Stimulated activated CD4-positive, alpha-beta T cell treated with anti-CD3 and anti-CD28 coated beads, Interleukin-12 subunit alpha, Interleukin-12 subunit beta, amount 100 ng/mL, for 48 hours (primary cell): ENCODE measurements around the gene PRKCD.
A peak's percentile ranks its signal among the peaks of the same experiment; 100 is the strongest.

Source experiments
- DNase-seq, 3 donors: peaks; one replicate each; pipeline ENCODE4 v3.0.0-alpha.2; 2020; ENCODE audit warnings: low read depth in 2 of 3, low spot score in 1 of 3

Gene PRKCD

GRCh38 chr3:53213276-53213675 lies 52.3 kb downstream of the PRKCD start:
- DNase-seq = no peak

- DNase-seq = no peak
These were observed 54.8 kb downstream of the PRKCD start for GRCh38 chr3:53215816-53216215.

- no peak for DNase-seq
These were observed 55.7 kb downstream of the PRKCD start for GRCh38 chr3:53216723-53217122.

GRCh38 chr3:53217175-53217574 lies 56.2 kb downstream of the PRKCD start:
- DNase-seq = no peak

- DNase-seq = no peak
These were observed 57.1 kb downstream of the PRKCD start for GRCh38 chr3:53218131-53218530.

DNA sequence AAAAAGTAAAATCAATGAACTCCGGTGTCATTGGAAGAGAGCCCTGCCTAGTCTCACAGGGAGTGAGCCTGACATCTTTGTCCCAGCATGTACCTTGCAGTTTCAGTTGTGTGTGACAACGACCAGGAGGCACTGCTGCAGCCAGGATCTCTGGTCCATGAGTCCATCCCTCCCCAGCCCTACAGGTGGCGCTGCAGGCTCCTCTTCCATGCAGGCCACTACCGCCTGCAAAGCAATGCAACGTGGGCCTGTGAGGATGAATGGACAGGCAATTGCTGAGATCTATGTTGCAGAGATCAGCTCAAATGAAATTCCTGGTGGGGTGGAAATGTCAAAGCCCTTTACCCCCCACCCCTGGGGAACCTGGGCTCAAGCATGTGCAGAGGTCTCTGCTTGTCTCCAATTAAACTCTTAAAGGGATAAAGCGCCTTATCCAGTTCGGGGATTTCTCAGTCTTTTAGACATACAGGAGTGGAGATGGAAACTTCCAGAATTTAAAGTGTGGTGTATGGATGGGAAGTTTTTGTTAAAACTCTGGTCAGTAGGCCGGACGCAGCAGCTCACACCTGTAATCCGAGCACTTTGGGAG lies 59.0 kb downstream of the PRKCD start:
- DNase-seq = peak; percentile 76 to 82 (median 78)

- no peak for DNase-seq
These were observed 60.3 kb downstream of the PRKCD start for GRCh38 chr3:53221345-53221744.

- no peak for DNase-seq
These were observed 60.8 kb downstream of the PRKCD start for GRCh38 chr3:53221827-53222182.

GRCh38 chr3:53222183-53222901 lies 61.3 kb downstream of the PRKCD start:
- DNase-seq = no peak

DNA sequence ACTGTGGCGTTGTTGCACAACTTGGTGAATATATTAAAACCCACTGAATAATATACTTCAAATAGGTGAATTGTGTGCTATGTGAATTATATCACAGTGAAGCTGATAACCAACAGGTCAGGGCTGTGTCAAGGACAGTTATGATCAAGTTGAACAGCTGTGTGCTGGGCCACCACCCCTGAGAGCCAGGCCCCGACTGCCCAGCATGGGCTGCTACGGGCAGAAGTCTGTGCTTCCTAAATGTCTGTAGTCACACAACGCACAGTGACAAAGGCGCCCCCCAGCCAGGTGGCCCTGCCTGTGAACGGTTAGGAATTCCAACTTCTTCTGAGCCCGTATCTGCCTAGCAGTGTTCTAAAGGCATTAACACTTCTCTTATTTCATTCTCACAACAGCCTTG lies 62.0 kb downstream of the PRKCD start:
- no peak for DNase-seq

DNA sequence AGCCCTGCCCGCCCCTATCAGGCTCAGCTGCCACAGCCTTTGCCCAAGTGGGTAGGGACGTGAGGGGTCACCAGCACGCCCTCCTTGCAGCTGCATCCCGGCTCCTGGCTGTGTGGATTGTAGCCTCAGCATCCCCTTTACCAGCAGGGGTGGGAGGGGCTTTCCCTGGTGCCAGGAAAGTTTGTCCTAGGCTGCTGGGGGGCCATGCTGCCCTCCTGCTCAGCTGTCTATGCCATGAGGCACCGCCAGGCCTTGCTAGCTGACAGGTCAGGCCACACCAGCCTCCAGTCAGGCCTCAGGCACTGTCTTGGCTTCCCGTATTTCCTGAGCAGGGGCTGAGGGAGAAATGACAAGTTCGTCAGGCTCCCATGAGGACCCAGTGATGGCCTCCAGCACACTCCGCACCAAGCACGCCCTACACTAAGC lies 62.5 kb downstream of the PRKCD start:
- no peak for DNase-seq

DNA sequence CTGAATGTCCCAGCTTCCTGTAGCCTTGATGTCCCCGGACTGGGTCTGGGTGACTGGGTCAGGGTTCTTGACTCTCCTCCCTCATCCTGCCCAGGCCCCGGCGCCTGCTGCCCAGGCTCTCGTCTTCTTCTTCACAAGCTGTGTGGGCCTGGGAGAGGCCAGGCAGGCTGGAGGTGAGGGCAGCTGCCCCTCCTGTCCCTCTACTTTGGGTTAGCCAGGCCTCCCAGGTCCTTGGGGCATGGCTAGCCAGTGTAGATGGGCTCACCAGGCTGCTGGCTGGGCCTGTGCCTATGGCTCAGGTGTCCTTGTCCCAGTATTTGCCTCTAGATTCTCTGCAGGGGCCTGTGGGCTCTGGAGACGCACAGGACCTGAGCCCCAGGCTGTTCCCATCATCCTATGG lies 63.0 kb downstream of the PRKCD start:
- DNase-seq = no peak

DNA sequence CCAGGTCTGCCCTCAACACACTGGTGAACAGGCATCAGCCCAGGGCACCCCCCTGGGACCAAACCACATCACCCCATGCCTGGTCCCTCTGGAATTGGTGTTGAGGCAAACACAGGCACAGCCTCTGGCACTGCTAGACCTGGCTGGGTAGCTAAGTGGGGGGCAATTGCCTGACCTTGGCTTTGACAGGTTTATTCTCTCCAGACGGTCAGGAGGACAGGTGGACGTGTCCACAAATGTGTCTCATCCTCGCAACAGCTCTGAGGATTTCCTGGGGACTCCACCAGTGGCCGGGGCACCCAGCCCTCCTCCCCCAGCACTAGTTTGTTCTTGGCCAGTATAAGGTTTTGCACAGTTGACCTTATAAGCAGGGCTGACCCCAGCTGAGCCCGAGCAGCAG lies 63.5 kb downstream of the PRKCD start:
- no peak for DNase-seq

- DNase-seq = no peak
These were observed 64.2 kb downstream of the PRKCD start for GRCh38 chr3:53225181-53225580.

DNA sequence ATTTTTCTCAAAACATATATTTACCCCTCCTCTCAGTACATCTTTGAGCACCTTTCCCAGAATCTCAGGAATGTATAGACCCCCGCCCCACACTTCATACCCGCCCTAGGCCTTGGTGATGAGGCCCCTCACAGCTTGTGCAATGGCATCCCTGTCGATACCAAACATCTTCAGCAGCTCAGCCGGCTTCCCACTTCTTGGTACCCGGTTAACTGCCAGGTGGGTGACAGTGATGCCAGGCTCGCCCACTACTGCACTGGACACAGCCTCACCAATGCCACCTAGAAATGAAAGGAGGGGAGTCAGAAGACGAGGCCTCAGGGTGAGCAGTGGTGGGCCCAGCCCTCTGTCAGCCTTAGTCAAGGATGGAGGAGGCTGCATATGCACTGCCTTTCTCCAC lies 64.6 kb downstream of the PRKCD start:
- no peak for DNase-seq

DNA sequence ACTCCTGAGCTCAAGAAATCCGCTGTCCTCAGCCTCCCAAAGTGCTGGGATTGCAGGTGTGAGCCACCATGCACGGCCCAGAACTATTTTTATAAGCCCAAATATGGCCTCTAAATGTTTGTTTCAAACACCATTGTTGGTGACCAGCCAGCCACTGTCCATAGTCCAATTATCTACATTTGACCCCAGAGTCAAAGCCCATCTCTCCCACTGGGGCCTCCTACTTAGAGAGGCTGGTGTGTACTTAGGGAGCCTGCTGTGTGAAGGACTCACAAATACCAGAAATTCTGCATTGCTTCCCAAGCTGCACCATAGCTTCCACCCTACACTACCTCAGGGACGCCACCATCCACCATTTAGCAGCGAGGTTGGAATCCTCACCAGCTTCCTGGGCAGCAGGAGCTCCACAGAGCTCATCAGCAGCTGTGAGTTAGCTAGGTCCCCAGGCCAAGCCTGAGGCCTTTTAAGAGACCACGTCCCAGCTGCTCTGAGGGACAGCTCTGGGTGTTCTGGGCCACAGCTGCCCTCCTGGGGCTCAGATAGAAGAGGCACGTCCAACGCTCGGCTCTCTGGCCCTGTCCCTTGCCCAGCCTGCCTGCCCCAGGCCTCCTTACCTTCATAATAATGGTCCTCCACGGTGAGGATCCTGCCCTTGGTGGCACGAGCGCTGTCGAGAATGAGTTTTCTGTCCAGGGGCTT lies 65.3 kb downstream of the PRKCD start:
- DNase-seq = no peak

GRCh38 chr3:53226841-53227407 lies 65.9 kb downstream of the PRKCD start:
- no peak for DNase-seq

- no peak for DNase-seq
These were observed 67.2 kb downstream of the PRKCD start for GRCh38 chr3:53227993-53228885.

GRCh38 chr3:53229171-53229570 lies 68.2 kb downstream of the PRKCD start:
- no peak for DNase-seq

GRCh38 chr3:53229606-53230005 lies 68.6 kb downstream of the PRKCD start:
- no peak for DNase-seq

- no peak for DNase-seq
These were observed 69.1 kb downstream of the PRKCD start for GRCh38 chr3:53230041-53230621.
